ENCODE measurements around the gene PPARG. TPM values are rescaled to one million over a fixed set of nuclear protein-coding genes. Genes with fewer than 3 reads are reported as not detected.

Gene PPARG
- total RNA-seq, 1 donor from 2014 or later = 14.7 TPM

DNA sequence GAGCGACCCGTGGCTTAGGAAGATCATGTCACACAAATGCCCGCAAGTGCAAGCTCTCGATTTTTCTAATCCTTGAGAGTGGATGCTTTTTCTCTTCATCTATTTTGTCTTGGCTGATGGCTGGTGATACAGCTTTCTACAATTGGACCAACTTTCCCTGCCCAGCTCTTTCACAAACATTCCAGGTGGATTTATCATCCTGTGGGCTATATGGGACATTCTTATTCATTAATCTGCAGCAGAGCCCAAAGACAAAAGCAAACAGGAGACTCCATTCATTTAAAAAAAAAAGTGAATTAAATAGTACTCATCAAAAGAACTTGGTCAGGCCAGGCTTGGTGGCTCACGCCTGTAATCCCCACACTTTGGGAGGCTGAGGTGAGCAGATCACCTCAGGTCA is 181.2 kb downstream of the PPARG start:
- H3K4me3 ChIP-seq (ENCODE audit: low read depth, low read length) = no peak overlapping the region
- no peak for DNase-seq (ENCODE audit: low read depth)
- TF ChIP-seq, protein P1, sequence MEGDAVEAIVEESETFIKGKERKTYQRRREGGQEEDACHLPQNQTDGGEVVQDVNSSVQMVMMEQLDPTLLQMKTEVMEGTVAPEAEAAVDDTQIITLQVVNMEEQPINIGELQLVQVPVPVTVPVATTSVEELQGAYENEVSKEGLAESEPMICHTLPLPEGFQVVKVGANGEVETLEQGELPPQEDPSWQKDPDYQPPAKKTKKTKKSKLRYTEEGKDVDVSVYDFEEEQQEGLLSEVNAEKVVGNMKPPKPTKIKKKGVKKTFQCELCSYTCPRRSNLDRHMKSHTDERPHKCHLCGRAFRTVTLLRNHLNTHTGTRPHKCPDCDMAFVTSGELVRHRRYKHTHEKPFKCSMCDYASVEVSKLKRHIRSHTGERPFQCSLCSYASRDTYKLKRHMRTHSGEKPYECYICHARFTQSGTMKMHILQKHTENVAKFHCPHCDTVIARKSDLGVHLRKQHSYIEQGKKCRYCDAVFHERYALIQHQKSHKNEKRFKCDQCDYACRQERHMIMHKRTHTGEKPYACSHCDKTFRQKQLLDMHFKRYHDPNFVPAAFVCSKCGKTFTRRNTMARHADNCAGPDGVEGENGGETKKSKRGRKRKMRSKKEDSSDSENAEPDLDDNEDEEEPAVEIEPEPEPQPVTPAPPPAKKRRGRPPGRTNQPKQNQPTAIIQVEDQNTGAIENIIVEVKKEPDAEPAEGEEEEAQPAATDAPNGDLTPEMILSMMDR (conservative IDR thresholded peaks at IDR 0.05; ENCODE audit: low read depth, low read length) = no peak

DNA sequence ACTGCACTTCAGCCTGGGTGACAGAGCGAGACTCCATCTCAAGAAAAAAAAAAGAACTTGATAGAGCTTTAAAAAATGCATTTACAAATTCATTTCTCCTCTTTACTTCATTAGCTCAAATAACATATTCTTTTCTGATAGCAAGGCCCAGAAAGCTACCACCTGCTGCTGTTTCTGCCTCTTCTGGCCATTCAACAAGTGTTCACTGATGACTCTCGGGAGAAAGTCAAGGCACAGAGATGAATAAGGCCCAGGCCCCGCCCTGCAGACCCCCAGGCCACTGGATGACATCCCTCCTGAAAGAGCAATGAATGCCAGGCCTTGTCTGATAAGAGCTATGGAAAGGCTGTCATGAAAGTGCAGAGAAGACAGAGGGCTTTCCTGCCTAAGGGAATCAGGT is 181.8 kb downstream of the PPARG start:
- DNase-seq (ENCODE audit: low read depth) = no peak
- TF ChIP-seq, protein P1 (conservative IDR thresholded peaks at IDR 0.05; ENCODE audit: low read depth, low read length) = no peak
- no peak overlapping the region for H3K4me3 ChIP-seq (ENCODE audit: low read depth, low read length)

DNA sequence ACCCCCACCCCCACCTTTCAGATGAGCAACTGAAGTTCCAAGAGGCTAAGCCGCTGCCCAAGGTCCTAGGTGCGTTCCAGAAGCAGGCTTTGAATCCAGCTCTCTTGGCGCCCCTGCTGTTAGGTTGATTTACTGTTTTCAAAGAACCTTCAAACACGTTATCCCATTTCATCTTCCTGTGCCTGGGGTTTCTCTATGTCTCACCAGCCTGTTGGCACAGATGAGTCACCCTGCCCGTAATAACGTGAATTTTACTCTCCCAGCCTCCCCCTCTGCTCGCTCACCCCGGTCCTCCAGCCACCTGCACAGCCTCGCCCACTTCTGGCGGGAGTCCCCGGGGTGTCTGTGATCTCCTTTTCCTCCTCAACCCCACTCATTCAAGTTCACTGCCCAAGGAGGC is 182.4 kb downstream of the PPARG start:
- no peak for DNase-seq (ENCODE audit: low read depth)
- TF ChIP-seq, protein P1 (conservative IDR thresholded peaks at IDR 0.05; ENCODE audit: low read depth, low read length) = peak; percentile 14
- H3K4me3 ChIP-seq (ENCODE audit: low read depth, low read length) = no peak overlapping the region

DNA sequence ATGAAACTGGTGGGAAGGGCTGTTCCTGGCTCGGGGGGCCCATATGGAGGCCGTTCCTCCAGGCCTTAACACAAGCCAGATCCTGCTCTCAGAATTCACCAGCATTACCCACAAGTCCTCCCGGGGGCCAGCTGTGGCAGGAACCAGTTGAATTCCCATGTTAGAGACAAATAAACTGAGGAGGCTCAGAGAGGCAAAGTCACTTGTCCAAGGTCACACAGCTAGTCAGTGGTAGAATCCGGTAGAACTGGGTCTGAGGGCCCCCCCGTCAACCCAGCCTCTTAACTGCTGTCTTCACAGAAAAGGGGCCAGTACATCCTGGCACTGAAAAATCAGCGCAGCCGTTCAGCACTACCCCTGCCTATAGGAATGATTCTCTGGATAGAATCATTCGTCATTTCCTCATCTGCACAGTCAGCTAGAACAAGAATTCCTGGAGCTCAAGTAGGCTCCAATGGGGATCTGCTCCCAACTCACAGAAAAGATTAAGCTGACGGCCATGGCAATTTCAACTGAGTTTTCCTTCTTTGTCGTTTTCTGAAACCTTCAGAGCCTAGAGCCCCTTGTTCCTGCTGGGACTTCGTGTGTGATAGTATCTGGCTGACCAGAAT is 183.2 kb downstream of the PPARG start:
- TF ChIP-seq, protein P1 (conservative IDR thresholded peaks at IDR 0.05; ENCODE audit: low read depth, low read length) = no peak
- DNase-seq (ENCODE audit: low read depth) = no peak

DNA sequence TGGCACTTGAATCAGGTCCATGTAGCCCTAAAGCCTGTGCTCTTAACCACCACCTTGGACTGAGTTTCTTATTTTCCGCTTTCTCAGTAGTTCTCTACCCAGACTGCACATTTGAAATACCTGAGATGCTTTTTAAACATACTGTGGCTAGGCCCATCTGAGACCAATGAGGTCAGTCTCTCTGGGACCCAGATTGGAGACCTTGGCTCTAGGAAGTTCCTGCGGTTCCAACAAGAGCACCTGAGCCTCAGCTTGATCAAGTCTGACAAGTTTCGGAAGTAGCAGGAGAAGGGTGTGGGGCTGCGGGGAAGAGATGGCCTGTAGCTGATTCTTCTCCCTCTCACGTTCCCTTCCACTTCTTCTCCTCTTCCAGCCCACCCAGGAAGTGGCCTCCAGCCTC is 183.9 kb downstream of the PPARG start:
- DNase-seq (ENCODE audit: low read depth) = no peak
- no peak overlapping the region for H3K4me3 ChIP-seq (ENCODE audit: low read depth, low read length)
- TF ChIP-seq, protein P1 (conservative IDR thresholded peaks at IDR 0.05; ENCODE audit: low read depth, low read length) = no peak

More for the DNA sequence above, 183.2 kb downstream of the PPARG start:
- no peak overlapping the region for H3K4me3 ChIP-seq (ENCODE audit: low read depth, low read length)

DNA sequence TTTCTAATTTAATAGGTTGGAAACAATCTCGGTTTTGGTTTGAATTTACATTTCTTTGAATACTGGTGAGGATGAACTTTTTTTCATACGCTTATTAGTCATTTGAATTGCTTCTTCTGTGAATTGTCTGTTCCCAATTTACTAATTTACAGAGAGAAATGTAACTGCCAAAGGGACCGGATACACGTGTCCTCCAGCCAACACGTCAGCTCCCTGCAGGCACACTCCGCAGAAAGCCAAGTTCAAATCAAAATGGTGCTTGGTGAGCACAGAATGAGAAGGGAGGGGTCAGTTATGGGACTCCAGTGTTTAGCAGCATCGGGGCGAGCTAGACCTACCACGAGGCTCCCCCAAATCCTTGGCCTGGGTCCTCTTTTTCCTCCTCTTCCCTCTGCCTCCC is 184.6 kb downstream of the PPARG start:
- TF ChIP-seq, protein P1 (conservative IDR thresholded peaks at IDR 0.05; ENCODE audit: low read depth, low read length) = no peak
- H3K4me3 ChIP-seq (ENCODE audit: low read depth, low read length) = no peak overlapping the region
- no peak for DNase-seq (ENCODE audit: low read depth)

DNA sequence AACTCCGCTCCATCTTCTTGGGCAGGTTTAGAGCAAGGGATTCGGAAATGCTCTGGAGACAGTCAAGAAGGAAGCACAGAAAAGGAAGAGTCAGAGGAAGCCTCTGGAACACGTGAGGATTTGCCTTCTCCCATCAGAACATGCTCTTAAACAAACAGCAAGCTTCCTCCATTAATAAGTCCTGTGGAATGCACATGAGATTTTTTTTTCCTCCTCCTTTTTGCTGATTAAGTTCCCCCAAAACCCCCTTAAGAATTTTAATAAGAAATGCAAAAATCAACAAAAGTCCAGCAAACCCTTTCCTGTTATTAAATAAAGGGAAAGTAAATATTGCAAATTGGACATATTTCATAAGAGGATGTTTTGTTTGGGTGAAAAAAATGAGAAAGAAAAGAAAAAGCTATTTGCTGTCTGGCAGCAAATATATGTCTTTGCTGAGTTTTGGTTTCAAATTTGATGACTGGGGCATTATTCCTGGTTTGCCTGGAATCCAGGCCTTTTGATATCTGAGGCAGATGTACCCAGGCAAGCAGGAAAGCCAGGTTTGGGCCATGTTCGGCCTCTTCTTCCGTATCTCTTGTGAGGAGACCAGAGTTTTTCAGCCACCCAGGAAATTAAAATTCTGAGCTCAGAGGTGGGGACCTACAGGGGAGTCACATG is 187.5 kb downstream of the PPARG start:
- no peak overlapping the region for H3K4me3 ChIP-seq (ENCODE audit: low read depth, low read length)
- TF ChIP-seq, protein P1 (conservative IDR thresholded peaks at IDR 0.05; ENCODE audit: low read depth, low read length) = no peak
- DNase-seq (ENCODE audit: low read depth) = no peak

Data from epithelial cell of proximal tubule (primary cell).